GM12865 (cell line): ENCODE data around the gene CPNE8.

ENCODE experiments used
- DNase-seq: peaks from one replicate; pipeline ENCODE4 v3.0.0; 2010; ENCODE audit warnings: low read depth
- H3K4me3 ChIP-seq: 2 replicates; pipeline ENCODE4 v1.5.1; 2011; ENCODE audit warnings: mild to moderate bottlenecking, low read depth, low read length, control low read depth
- CTCF ChIP-seq: IDR thresholded peaks from 2 replicates; pipeline ENCODE4 v1.5.1; 2011; ENCODE audit warnings: low read length, control low read depth, low read depth, inconsistent platforms; ENCODE audit not compliant: insufficient read depth; ENCODE audit errors: missing control alignments

CPNE8 gene

GRCh38 chr12:38811814-38812356, 93.5 kb downstream of the CPNE8 start:
- TF ChIP-seq CTCF, result no peak
- H3K4me3 ChIP-seq, result no peak overlapping the region
- DNase-seq, result no peak

- no peak for TF ChIP-seq CTCF
- no peak overlapping the region for H3K4me3 ChIP-seq
- DNase-seq, result no peak
Measured at GRCh38 chr12:38809832-38810231, 95.6 kb downstream of the CPNE8 start.

- no peak for TF ChIP-seq CTCF
- no peak for DNase-seq
- no peak overlapping the region for H3K4me3 ChIP-seq
Measured at GRCh38 chr12:38788106-38788505, 117.3 kb downstream of the CPNE8 start.

- TF ChIP-seq CTCF, result no peak
- no peak for DNase-seq
Measured at GRCh38 chr12:38785381-38785780, 120.0 kb downstream of the CPNE8 start.

DNA sequence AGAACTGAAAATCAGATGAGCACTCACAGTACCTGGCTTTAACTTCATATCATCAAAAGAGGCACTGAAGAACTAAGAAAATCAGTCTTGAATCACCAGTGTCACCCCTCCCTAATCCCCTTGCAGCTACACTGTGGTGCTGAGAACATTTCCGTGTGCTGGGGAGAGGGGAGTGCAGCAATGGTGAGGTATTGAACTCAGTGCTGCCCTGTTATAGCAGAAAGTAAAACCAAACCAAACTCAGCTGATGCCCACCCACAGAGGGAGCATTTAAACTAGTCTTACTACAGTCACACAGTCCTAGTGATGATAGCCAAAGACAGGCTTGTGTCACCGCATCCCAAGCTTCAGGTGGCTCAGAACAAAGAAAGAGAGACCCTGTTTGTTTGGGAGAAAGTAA, 122.1 kb downstream of the CPNE8 start:
- H3K4me3 ChIP-seq, result no peak overlapping the region
- TF ChIP-seq CTCF, result no peak
- DNase-seq, result no peak

More at GRCh38 chr12:38785381-38785780, 120.0 kb downstream of the CPNE8 start:
- no peak overlapping the region for H3K4me3 ChIP-seq

GRCh38 chr12:38782359-38782758, 123.0 kb downstream of the CPNE8 start:
- no peak overlapping the region for H3K4me3 ChIP-seq
- no peak for DNase-seq
- TF ChIP-seq CTCF, result no peak

- TF ChIP-seq CTCF, result no peak
Measured at GRCh38 chr12:38776647-38777046, 128.7 kb downstream of the CPNE8 start.

More at GRCh38 chr12:38776647-38777046, 128.7 kb downstream of the CPNE8 start:
- DNase-seq, result no peak
- no peak overlapping the region for H3K4me3 ChIP-seq
